K562 (cell line): ENCODE measurements around the gene NDUFA7. TPM values are rescaled to one million over a fixed set of nuclear protein-coding genes. Genes with fewer than 3 reads are reported as not detected.

Source experiments
- CREB1 ChIP-seq, 2 experiments: sonication (generic) in 1 of 2; formaldehyde crosslinking in 1 of 2; IDR thresholded peaks; 2 replicates each; pipeline versions ENCODE4 v1.6.1 to v1.8.0; 2012 to 2022; ENCODE audit warnings: inconsistent platforms in 1 of 2, mild to moderate bottlenecking in 1 of 2, missing genetic modification reagents in 1 of 2, moderate library complexity in 1 of 2
- DIDO1 ChIP-seq: fragments of 450-650 bp; IDR thresholded peaks from 2 replicates; pipeline ENCODE4 v1.6.1; 2016; ENCODE audit warnings: low read depth, missing biosample characterization, missing genetic modification characterization
- DPF2 ChIP-seq: fragments of 450-650 bp; IDR thresholded peaks from 2 replicates; pipeline ENCODE4 v1.6.1; 2016
- ETV5 ChIP-seq: sonication (generic); formaldehyde crosslinking; IDR thresholded peaks from 2 replicates; pipeline ENCODE4 v1.4.0; 2020; ENCODE audit warnings: low read depth, mild to moderate bottlenecking, missing genetic modification reagents
- HDAC1 ChIP-seq, 2 experiments: fragments of 450-650 bp; IDR thresholded peaks; 2 replicates each; pipeline ENCODE4 v1.6.1; 2016 to 2017; ENCODE audit warnings: inconsistent platforms in 1 of 2, mild to moderate bottlenecking in 1 of 2, moderate library complexity in 1 of 2
- HNRNPH1 ChIP-seq: fragments of 200-400 bp; formaldehyde crosslinking; optimal IDR thresholded peaks from 2 replicates; pipeline ENCODE3; 2017; ENCODE audit warnings: low read depth, mild to moderate bottlenecking, low read length, moderate library complexity
- JUN ChIP-seq, 2 experiments: sonication (generic) in 1 of 2; formaldehyde crosslinking in 1 of 2; IDR thresholded peaks; 2 replicates each; pipeline versions ENCODE4 v1.6.1 to v1.8.0; 2012 to 2022; ENCODE audit warnings: borderline replicate concordance in 2 of 2, mild to moderate bottlenecking in 2 of 2, improper control_type of control experiment in 1 of 2, low read depth in 1 of 2, low read length in 1 of 2, missing genetic modification reagents in 1 of 2
- MAZ ChIP-seq, 2 experiments: fragments of 450-650 bp in 1 of 2; sonication (generic) in 1 of 2; formaldehyde crosslinking; IDR thresholded peaks in 1 of 2; conservative IDR thresholded peaks in 1 of 2; 2 replicates each; pipeline versions ENCODE4 v1.4.0 to v1.5.0; 2020; ENCODE audit warnings: mild to moderate bottlenecking in 1 of 2, missing genetic modification reagents in 1 of 2
- MXI1 ChIP-seq: IDR thresholded peaks from 2 replicates; pipeline ENCODE4 v1.6.1; 2011; ENCODE audit warnings: low read depth, mild to moderate bottlenecking, improper control_type of control experiment, low read length
- NCOR1 ChIP-seq: fragments of 450-650 bp; IDR thresholded peaks from 2 replicates; pipeline ENCODE4 v1.6.1; 2016; ENCODE audit warnings: mild to moderate bottlenecking, moderate library complexity
- NEUROD1 ChIP-seq: fragments of 150-350 bp; IDR thresholded peaks from 2 replicates; pipeline ENCODE4 v1.6.1; 2014; ENCODE audit warnings: borderline replicate concordance, low read length, low read depth; ENCODE audit not compliant: partially characterized antibody
- PHF20 ChIP-seq: fragments of 450-650 bp; IDR thresholded peaks from 2 replicates; pipeline ENCODE4 v1.6.1; 2018; ENCODE audit not compliant: partially characterized antibody
- POLR3G ChIP-seq: IDR thresholded peaks from 2 replicates; pipeline ENCODE4 v1.6.1; 2011; ENCODE audit not compliant: insufficient read length, insufficient replicate concordance; ENCODE audit errors: extremely low read depth
- POU5F1 ChIP-seq: fragments of 150-350 bp; IDR thresholded peaks from 2 replicates; pipeline ENCODE4 v1.6.1; 2014; ENCODE audit warnings: borderline replicate concordance, low read length, low read depth, mild to moderate bottlenecking; ENCODE audit not compliant: partially characterized antibody
- SIN3B ChIP-seq: fragments of 450-650 bp; IDR thresholded peaks from 2 replicates; pipeline ENCODE4 v1.6.1; 2017; ENCODE audit warnings: low read depth, mild to moderate bottlenecking, moderate library complexity
- SNIP1 ChIP-seq: fragments of 450-650 bp; IDR thresholded peaks from 2 replicates; pipeline ENCODE4 v1.7.1; 2017; ENCODE audit warnings: low read depth, mild to moderate bottlenecking
- TCF3 ChIP-seq: sonication (generic); formaldehyde crosslinking; IDR thresholded peaks from 2 replicates; pipeline ENCODE4 v1.4.0; 2020; ENCODE audit warnings: mild to moderate bottlenecking, missing genetic modification reagents
- TOE1 ChIP-seq, 2 experiments: fragments of 450-650 bp in 1 of 2; sonication (generic) in 1 of 2; formaldehyde crosslinking in 1 of 2; IDR thresholded peaks; 2 replicates each; pipeline versions ENCODE4 v1.7.1 to v1.8.0; 2016 to 2022; ENCODE audit warnings: borderline replicate concordance in 2 of 2, mild to moderate bottlenecking in 2 of 2, antibody characterized with exemption in 1 of 2, inconsistent platforms in 1 of 2, low read depth in 1 of 2, missing genetic modification reagents in 1 of 2, moderate library complexity in 1 of 2
- ZNF717 ChIP-seq: fragments of 250-450 bp; sonication (Bioruptor Pico); IDR thresholded peaks from 2 replicates; pipeline ENCODE4 v1.5.0; 2021
- ZNF785 ChIP-seq: fragments of 250-450 bp; sonication (Bioruptor Pico); IDR thresholded peaks from 2 replicates; pipeline ENCODE4 v1.4.0; 2020; ENCODE audit warnings: mild to moderate bottlenecking
- polyA plus RNA-seq, 8 experiments: library from polyadenylated mRNA; depleted of rRNA in 4 of 8; stranded (reverse) in 5 of 8; unstranded in 3 of 8; fragments of >200 nt; fragmentation: Nextera tagmentation in 2 of 8; fragmentation: Illumina TruSeq in 1 of 8; extraction: Ambion mirVana in 2 of 8; extraction: Trizol in 1 of 8; gene quantifications; 2 replicates each; pipeline versions ENCODE4 v1.2.1 to v1.2.3, GENCODE V29; 2011 to 2014; ENCODE audit warnings: inconsistent platforms in 1 of 8, missing spikeins in 1 of 8
- total RNA-seq, 7 experiments: library from RNA; depleted of rRNA in 6 of 7; stranded (reverse); fragments of >200 nt in 6 of 7; fragmentation: Illumina TruSeq in 2 of 7; extraction: Trizol in 2 of 7; gene quantifications; 2 replicates each; pipeline versions ENCODE4 v1.2.1 to v1.2.3, GENCODE V29; 2011 to 2021; ENCODE audit warnings: low replicate concordance in 1 of 7
- TF ChIP-seq, protein P1 (sequence below): sonication (generic); formaldehyde crosslinking; IDR thresholded peaks from 2 replicates; pipeline ENCODE4 v1.8.1; 2023; ENCODE audit warnings: mild to moderate bottlenecking, missing genetic modification reagents
- TF ChIP-seq, protein P2 (sequence below): fragments of 450-650 bp; IDR thresholded peaks from 2 replicates; pipeline ENCODE4 v1.6.1; 2016; ENCODE audit warnings: mild to moderate bottlenecking

The NDUFA7 gene
- total and polyA plus RNA-seq, 9 of the 15 experiments (the other 6 are each of a cell fraction or from before 2014, with no cell fraction given), result 70.8 to 348 (median 142) TPM

GRCh38 chr19:8321067-8321985 is at the start of gene NDUFA7, which contains the start of gene RPS28 (continued):
- TF ChIP-seq TCF3 (CRISPR knock-in tag) (peak; percentile 24; the same call in 1 of the 2 replicates), TOE1 (IDR thresholded peaks at IDR 0.05; ENCODE audit: borderline replicate concordance) (peak; percentile 98), TOE1 (CRISPR knock-in tag; IDR thresholded peaks at IDR 0.05; ENCODE audit: borderline replicate concordance, low read depth) (no peak), JUN (IDR thresholded peaks at IDR 0.05; ENCODE audit: borderline replicate concordance, low read depth, low read length) (peak; percentile 59; the same call in 1 of the 2 replicates), JUN (CRISPR knock-in tag; IDR thresholded peaks at IDR 0.05; ENCODE audit: borderline replicate concordance) (no peak), POLR3G (no peak), DPF2 (no peak), NEUROD1 (peak; percentile 90), DIDO1 (peak; percentile 72; the same call in 1 of the 2 replicates), CREB1 (IDR thresholded peaks at IDR 0.05) (peak; percentile 96), CREB1 (CRISPR knock-in tag; IDR thresholded peaks at IDR 0.05) (peak; percentile 95), HDAC1 (IDR thresholded peaks at IDR 0.05) (0 out of 4 replicates have a peak, but pooled peaks have one; percentile 28 to 47), NCOR1 (peak; percentile 47; the same call in 1 of the 2 replicates), HNRNPH1 (no peak), ZNF717 (CRISPR knock-in tag) (no peak), POU5F1 (no peak), MXI1 (peak; percentile 63; the same call in 1 of the 2 replicates), MAZ (CRISPR knock-in tag; conservative IDR thresholded peaks at IDR 0.05 in 1 of 2, IDR thresholded peaks at IDR 0.05 in 1 of 2) (peak; percentile 34 to 73; a peak in 2 of 4 replicates), SNIP1 (no peak), ZNF785 (no peak), SIN3B (peak; percentile 98), PHF20 (peak; percentile 99), ETV5 (CRISPR knock-in tag) (peak; percentile 48; the same call in 1 of the 2 replicates)
- TF ChIP-seq, protein P1, sequence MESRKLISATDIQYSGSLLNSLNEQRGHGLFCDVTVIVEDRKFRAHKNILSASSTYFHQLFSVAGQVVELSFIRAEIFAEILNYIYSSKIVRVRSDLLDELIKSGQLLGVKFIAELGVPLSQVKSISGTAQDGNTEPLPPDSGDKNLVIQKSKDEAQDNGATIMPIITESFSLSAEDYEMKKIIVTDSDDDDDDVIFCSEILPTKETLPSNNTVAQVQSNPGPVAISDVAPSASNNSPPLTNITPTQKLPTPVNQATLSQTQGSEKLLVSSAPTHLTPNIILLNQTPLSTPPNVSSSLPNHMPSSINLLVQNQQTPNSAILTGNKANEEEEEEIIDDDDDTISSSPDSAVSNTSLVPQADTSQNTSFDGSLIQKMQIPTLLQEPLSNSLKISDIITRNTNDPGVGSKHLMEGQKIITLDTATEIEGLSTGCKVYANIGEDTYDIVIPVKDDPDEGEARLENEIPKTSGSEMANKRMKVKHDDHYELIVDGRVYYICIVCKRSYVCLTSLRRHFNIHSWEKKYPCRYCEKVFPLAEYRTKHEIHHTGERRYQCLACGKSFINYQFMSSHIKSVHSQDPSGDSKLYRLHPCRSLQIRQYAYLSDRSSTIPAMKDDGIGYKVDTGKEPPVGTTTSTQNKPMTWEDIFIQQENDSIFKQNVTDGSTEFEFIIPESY (CRISPR knock-in tag), result 0 out of 2 replicates have a peak, but pooled peaks have one; percentile 22
- TF ChIP-seq, protein P2, sequence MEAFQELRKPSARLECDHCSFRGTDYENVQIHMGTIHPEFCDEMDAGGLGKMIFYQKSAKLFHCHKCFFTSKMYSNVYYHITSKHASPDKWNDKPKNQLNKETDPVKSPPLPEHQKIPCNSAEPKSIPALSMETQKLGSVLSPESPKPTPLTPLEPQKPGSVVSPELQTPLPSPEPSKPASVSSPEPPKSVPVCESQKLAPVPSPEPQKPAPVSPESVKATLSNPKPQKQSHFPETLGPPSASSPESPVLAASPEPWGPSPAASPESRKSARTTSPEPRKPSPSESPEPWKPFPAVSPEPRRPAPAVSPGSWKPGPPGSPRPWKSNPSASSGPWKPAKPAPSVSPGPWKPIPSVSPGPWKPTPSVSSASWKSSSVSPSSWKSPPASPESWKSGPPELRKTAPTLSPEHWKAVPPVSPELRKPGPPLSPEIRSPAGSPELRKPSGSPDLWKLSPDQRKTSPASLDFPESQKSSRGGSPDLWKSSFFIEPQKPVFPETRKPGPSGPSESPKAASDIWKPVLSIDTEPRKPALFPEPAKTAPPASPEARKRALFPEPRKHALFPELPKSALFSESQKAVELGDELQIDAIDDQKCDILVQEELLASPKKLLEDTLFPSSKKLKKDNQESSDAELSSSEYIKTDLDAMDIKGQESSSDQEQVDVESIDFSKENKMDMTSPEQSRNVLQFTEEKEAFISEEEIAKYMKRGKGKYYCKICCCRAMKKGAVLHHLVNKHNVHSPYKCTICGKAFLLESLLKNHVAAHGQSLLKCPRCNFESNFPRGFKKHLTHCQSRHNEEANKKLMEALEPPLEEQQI, result no peak
